ENCODE results near the gene ZNF292.
A peak's percentile ranks its signal among the peaks of the same experiment; 100 is the strongest.
"Not testable (repeated sequence)": the region's sequence is repeated elsewhere in the genome, so short reads cannot be mapped to it uniquely, and the experiment has no call there.

ZNF292 gene

DNA sequence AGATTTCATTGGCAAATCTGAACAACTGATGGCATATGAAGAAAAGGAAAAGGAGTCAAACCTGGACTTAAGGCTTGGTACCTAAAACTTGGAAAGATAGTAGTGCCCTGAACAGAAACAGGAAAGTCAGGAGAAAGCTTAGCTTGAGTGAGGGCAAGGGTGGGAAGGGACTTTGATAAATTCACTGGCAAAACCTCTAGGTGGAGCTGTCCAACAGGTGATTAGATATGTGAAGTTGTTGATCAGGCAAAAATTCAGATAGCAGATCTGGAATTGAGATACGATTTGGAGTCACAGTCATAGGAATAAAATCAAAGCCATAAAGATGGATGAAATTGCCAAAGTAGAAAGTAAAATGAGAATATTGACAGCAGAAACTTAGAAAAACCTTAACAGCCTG is 16.1 kb upstream of the ZNF292 start:
- peak; percentile 72 for DNase-seq (ENCODE audit: low read depth)
- H3K4me3 ChIP-seq (ENCODE audit: low read depth, low read length): no peak overlapping the region
- no peak for TF ChIP-seq MYC (IDR thresholded peaks at IDR 0.05; ENCODE audit: low read depth, low read length)
- TF ChIP-seq, protein P1, sequence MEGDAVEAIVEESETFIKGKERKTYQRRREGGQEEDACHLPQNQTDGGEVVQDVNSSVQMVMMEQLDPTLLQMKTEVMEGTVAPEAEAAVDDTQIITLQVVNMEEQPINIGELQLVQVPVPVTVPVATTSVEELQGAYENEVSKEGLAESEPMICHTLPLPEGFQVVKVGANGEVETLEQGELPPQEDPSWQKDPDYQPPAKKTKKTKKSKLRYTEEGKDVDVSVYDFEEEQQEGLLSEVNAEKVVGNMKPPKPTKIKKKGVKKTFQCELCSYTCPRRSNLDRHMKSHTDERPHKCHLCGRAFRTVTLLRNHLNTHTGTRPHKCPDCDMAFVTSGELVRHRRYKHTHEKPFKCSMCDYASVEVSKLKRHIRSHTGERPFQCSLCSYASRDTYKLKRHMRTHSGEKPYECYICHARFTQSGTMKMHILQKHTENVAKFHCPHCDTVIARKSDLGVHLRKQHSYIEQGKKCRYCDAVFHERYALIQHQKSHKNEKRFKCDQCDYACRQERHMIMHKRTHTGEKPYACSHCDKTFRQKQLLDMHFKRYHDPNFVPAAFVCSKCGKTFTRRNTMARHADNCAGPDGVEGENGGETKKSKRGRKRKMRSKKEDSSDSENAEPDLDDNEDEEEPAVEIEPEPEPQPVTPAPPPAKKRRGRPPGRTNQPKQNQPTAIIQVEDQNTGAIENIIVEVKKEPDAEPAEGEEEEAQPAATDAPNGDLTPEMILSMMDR (IDR thresholded peaks at IDR 0.05; ENCODE audit: low read depth, low read length): peak; percentile 65

DNA sequence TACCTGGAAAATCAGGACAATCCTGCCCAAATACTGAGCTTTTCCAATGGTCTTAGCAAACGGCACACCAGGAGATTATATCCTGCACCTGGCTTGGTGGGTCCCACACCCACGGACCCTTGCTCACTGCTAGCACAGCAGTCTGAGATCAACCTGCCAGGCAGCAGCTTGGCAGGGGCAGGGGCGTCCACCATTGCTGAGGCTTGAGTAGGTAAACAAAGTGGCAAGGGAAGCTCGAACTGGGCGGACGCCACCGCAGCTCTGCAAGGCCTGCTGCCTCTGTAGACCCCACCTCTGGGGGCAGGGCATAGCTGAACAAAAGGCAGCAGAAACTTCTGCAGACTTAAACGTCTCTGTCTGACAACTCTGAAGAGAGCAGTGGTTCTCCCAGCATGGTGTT is 15.4 kb upstream of the ZNF292 start:
- DNase-seq (ENCODE audit: low read depth); H3K4me3 ChIP-seq (ENCODE audit: low read depth, low read length): not testable (repeated sequence)

DNA sequence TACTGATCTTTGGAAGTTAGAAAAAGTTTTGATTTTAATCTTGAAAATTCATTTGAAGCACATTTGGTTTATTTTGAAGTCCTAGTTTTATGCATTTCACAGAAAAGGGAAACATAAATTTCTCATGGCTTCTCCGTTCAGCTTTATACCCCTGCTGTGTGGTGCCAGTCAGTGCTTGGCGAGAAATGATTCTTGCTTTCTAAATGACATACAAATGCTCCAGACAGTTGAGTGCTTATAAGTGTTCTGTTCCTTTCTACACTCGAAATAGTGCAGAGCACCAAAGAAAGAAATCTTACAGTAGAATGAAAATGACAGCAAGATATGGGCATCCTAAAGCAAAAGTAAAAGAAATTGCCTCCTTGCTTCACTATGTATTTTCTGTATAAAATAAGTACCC is 9.0 kb upstream of the ZNF292 start:
- no peak overlapping the region for H3K4me3 ChIP-seq (ENCODE audit: low read depth, low read length)
- no peak for DNase-seq (ENCODE audit: low read depth)
- TF ChIP-seq, protein P1 (IDR thresholded peaks at IDR 0.05; ENCODE audit: low read depth, low read length): no peak
- TF ChIP-seq, protein P2, sequence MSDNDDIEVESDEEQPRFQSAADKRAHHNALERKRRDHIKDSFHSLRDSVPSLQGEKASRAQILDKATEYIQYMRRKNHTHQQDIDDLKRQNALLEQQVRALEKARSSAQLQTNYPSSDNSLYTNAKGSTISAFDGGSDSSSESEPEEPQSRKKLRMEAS (IDR thresholded peaks at IDR 0.05; ENCODE audit: low read depth, low read length): no peak
- TF ChIP-seq MYC (IDR thresholded peaks at IDR 0.05; ENCODE audit: low read depth, low read length) (no peak), POLR2A (IDR thresholded peaks at IDR 0.05; ENCODE audit: extremely low read depth, insufficient read length) (no peak)

DNA sequence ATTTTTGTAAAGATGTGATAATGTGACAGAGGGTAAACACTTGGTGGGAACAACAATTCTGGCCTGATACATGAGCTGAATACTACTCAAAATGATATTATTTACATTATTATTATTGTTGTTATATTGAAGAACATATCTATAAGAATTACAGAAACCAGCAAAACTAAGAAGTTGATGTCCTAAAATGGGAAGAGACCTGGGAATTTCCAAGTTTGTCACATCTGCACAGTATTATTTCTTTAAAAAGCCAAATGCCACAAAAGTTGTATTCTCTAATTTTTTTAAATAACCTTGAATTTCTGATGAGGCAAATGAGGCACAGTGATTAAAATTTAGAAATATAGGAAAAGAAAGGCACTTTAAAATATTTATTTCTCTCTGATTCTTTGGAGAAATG is 5.0 kb upstream of the ZNF292 start:
- no peak for DNase-seq (ENCODE audit: low read depth)
- no peak overlapping the region for H3K4me3 ChIP-seq (ENCODE audit: low read depth, low read length)
- no peak for TF ChIP-seq POLR2A (IDR thresholded peaks at IDR 0.05; ENCODE audit: extremely low read depth, insufficient read length)
- TF ChIP-seq MYC (IDR thresholded peaks at IDR 0.05; ENCODE audit: low read depth, low read length): no peak
- TF ChIP-seq, protein P2 (IDR thresholded peaks at IDR 0.05; ENCODE audit: low read depth, low read length): no peak
- TF ChIP-seq, protein P1 (IDR thresholded peaks at IDR 0.05; ENCODE audit: low read depth, low read length): no peak

DNA sequence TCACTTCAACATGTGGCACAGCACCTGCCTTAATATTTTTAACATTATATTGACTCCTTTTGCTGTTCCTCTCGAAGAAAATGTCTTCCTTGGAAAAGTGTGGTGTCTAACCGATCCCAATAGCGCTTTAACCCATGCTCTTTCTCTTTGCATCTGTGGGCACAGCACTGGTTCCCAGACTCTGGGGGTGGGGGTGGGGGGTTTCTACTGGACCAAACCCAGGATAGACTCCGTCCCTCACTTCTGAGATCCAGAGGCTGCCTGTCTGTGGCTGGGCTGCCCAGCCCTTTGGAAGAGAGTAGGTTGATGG is 3.9 kb upstream of the ZNF292 start:
- no peak for TF ChIP-seq POLR2A (IDR thresholded peaks at IDR 0.05; ENCODE audit: extremely low read depth, insufficient read length)
- no peak for TF ChIP-seq MYC (IDR thresholded peaks at IDR 0.05; ENCODE audit: low read depth, low read length)
- TF ChIP-seq, protein P1 (IDR thresholded peaks at IDR 0.05; ENCODE audit: low read depth, low read length): no peak
- TF ChIP-seq, protein P2 (IDR thresholded peaks at IDR 0.05; ENCODE audit: low read depth, low read length): no peak
- DNase-seq (ENCODE audit: low read depth): no peak
- peak overlapping the region; percentile 35 for H3K4me3 ChIP-seq (ENCODE audit: low read depth, low read length)

DNA sequence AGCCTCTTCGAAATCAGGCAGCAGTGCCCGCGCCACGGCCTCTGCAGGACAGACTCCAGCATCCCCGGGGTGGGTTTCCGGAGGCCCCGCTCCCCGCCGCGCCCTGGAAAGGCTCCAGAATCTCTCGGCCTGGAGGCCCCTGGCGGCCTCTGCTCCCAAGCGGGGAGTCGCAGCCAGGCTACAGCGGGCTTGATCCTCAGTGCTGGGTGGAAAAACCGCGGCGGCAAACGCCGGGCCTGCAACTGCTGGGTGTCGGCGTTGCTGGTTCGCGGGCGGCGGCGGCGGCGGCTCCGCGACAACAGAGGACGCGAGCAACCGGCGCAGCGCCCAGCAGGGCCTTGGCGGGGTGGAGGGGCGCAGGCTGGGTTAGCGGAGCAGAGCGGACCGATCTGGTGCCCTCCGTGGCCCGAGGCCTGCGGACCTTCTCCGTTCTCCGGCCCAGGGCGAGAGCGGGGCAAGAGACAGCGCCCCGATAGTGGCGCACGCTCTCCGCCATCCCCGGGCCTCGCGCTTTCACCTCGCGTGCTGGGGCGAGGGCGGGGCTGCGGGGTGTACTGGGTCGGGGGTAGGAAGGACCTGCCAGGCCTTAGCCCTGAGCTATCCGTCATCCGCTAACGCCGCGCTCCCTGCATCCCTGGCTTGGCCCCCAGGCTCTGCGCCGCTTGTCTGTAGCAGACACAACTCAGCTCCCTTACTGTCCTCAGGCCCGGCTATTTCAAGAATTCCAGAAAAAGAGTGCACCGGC is 3.4 kb upstream of the ZNF292 start:
- peak; percentile 84 for DNase-seq (ENCODE audit: low read depth)
- TF ChIP-seq, protein P2 (IDR thresholded peaks at IDR 0.05; ENCODE audit: low read depth, low read length): no peak
- TF ChIP-seq POLR2A (IDR thresholded peaks at IDR 0.05; ENCODE audit: extremely low read depth, insufficient read length) (no peak), MYC (IDR thresholded peaks at IDR 0.05; ENCODE audit: low read depth, low read length) (no peak)
- TF ChIP-seq, protein P1 (IDR thresholded peaks at IDR 0.05; ENCODE audit: low read depth, low read length): no peak
- H3K4me3 ChIP-seq (ENCODE audit: low read depth, low read length): peak overlapping the region; percentile 35

Measured in NB4 (cell line).